Activated CD8-positive, alpha-beta T cell treated with anti-CD3 and anti-CD28 coated beads for 36 hours (primary cell): ENCODE measurements around the gene MICB. TPM values are rescaled to one million over a fixed set of nuclear protein-coding genes. Genes with fewer than 3 reads are reported as not detected.

Experiments used
- ATAC-seq: fragments of 200-7000 bp; cut with Tn5 transposase; one replicate; pipeline ENCODE4 v1.10.0; 2021; ENCODE audit warnings: mild to moderate bottlenecking, moderate library complexity
- CTCF ChIA-PET: fragments of 350-600 bp; sonication (Branson Sonifier 250); formaldehyde crosslinking; loops from one replicate; lab custom pipeline; 2021; ENCODE audit warnings: antibody characterized with exemption; lab: Charles Lee
- POLR2A ChIA-PET: fragments of 350-600 bp; sonication (Branson Sonifier 250); formaldehyde crosslinking; loops from one replicate; lab custom pipeline; 2021; ENCODE audit warnings: antibody characterized with exemption; lab: Charles Lee
- DNase-seq: peaks from one replicate; pipeline ENCODE4 v3.0.0-alpha.2; 2020
- H3K27ac Mint-ChIP-seq: one replicate; pipeline ENCODE4 v1.8.0; 2021; ENCODE audit warnings: mild to moderate bottlenecking, mixed read lengths
- H3K27me3 Mint-ChIP-seq: one replicate; pipeline ENCODE4 v1.8.0; 2021; ENCODE audit warnings: mixed read lengths
- H3K36me3 Mint-ChIP-seq: one replicate; pipeline ENCODE4 v1.8.0; 2021; ENCODE audit warnings: low read depth, mixed read lengths
- H3K4me1 Mint-ChIP-seq: one replicate; pipeline ENCODE4 v1.8.0; 2021; ENCODE audit warnings: low read depth, mixed read lengths
- H3K4me3 Mint-ChIP-seq: one replicate; pipeline ENCODE4 v1.8.0; 2021; ENCODE audit warnings: mild to moderate bottlenecking, moderate library complexity, mixed read lengths
- H3K9me3 Mint-ChIP-seq: one replicate; pipeline ENCODE4 v1.8.0; 2021; ENCODE audit warnings: mixed read lengths
- intact Hi-C: fragments of 100-400 bp; cut with micrococcal nuclease; formaldehyde crosslinking; loops from one replicate; pipeline ENCODE4 v1.10.0; 2022
- total RNA-seq, 2 experiments: library from RNA; stranded (reverse); gene quantifications; one replicate each; pipeline ENCODE4 v1.2.3, GENCODE V29; 2021
- TF ChIP-seq, protein P1 (sequence below): fragments of 200-600 bp; IDR thresholded peaks from one replicate; pipeline ENCODE4 v1.8.0; 2022; ENCODE audit warnings: antibody characterized with exemption, mild to moderate bottlenecking

The MICB gene
- total RNA-seq, 2 experiments from 2014 or later, result 17.0 to 17.7 TPM

GRCh38 chr6:31478186-31478950, 19.6 kb upstream of the MICB start:
- Mint-ChIP-seq H3K36me3 (peaks cover 7% of the 10 kb centered on the region), H3K4me3 (no peak overlapping the region), H3K9me3 (no peaks in the 10 kb centered on the region), H3K4me1 (peaks cover 25% of the 10 kb centered on the region), H3K27ac (no peak overlapping the region), H3K27me3 (no peaks in the 10 kb centered on the region)
- ChIA-PET POLR2A (interaction anchor here (0.9 kb wide), 1 partner anchor 16 kb away, joined by 3 read pairs; no protein-coding TSS in a partner anchor), CTCF (interaction anchor here (2.3 kb wide), 1 partner anchor 14 kb away, joined by 11 read pairs; no protein-coding TSS in a partner anchor)
- ATAC-seq (no peak), DNase-seq (no peak)
- TF ChIP-seq, protein P1, sequence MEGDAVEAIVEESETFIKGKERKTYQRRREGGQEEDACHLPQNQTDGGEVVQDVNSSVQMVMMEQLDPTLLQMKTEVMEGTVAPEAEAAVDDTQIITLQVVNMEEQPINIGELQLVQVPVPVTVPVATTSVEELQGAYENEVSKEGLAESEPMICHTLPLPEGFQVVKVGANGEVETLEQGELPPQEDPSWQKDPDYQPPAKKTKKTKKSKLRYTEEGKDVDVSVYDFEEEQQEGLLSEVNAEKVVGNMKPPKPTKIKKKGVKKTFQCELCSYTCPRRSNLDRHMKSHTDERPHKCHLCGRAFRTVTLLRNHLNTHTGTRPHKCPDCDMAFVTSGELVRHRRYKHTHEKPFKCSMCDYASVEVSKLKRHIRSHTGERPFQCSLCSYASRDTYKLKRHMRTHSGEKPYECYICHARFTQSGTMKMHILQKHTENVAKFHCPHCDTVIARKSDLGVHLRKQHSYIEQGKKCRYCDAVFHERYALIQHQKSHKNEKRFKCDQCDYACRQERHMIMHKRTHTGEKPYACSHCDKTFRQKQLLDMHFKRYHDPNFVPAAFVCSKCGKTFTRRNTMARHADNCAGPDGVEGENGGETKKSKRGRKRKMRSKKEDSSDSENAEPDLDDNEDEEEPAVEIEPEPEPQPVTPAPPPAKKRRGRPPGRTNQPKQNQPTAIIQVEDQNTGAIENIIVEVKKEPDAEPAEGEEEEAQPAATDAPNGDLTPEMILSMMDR, result no peak
- intact Hi-C loops, result no loop called here

- no peak overlapping the region for H3K4me3 Mint-ChIP-seq
- ATAC-seq, result no peak
- H3K4me1 Mint-ChIP-seq, result peaks cover 15% of the 10 kb centered on the region
- TF ChIP-seq, protein P1, result no peak
- ChIA-PET POLR2A (interaction anchor here (1.1 to 2.0 kb wide), 3 partner anchors 8 to 18 kb away, joined by 4 to 5 read pairs (median 5); no protein-coding TSS in a partner anchor), CTCF (interaction anchor here (2.3 kb wide), 1 partner anchor 13 kb away, joined by 11 read pairs; no protein-coding TSS in a partner anchor)
- H3K36me3 Mint-ChIP-seq, result peaks cover under 1% of the 10 kb centered on the region
- no peak for DNase-seq
- no peaks in the 10 kb centered on the region for H3K9me3 Mint-ChIP-seq
- H3K27me3 Mint-ChIP-seq, result no peaks in the 10 kb centered on the region
- intact Hi-C loops, result no loop called here
- no peak overlapping the region for H3K27ac Mint-ChIP-seq
Measured at GRCh38 chr6:31479151-31479932, 18.6 kb upstream of the MICB start.

DNA sequence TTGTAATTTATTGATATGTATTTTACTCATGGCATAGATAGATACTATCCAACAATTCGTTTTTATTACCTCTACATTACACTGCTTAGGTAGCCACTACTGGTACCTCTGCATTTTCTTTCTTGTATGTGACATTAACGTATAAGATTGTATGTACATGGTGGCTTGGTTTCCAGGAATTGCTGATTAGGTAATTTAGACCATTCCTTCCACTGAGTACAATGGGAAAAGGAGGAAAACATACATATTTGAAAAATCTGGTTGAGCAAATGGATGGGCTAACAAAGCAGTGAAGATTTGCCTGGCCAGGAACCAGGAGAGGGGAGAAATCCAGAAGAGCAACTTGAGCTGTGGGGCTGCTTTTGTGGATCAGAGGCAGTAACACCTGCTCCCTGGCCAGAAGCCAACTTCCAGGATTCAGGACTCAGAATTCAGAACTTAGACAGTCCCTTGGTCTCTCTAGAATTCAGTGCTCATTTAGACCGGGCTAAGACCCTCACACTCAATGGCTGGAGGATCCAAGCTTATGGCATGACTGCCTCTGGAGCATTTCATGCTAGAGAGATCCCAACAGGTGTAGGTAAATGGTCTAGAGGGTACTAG, 17.9 kb upstream of the MICB start:
- POLR2A ChIA-PET, result interaction anchor here (0.6 to 2.0 kb wide), 4 partner anchors 9 to 79 kb away, joined by 3 to 5 read pairs (median 4); no protein-coding TSS in a partner anchor
- DNase-seq, result no peak
- ATAC-seq, result no peak
- Mint-ChIP-seq H3K9me3 (no peaks in the 10 kb centered on the region), H3K4me1 (peaks cover 8% of the 10 kb centered on the region), H3K27me3 (no peaks in the 10 kb centered on the region), H3K36me3 (no peaks in the 10 kb centered on the region), H3K4me3 (no peak overlapping the region), H3K27ac (no peak overlapping the region)
- TF ChIP-seq, protein P1, result no peak
- CTCF ChIA-PET, result interaction anchor here (0.7 to 2.3 kb wide), 3 partner anchors 13 to 38 kb away, joined by 3 to 11 read pairs (median 3); no protein-coding TSS in a partner anchor
- intact Hi-C loops, result no loop called here

GRCh38 chr6:31480574-31480973, 17.4 kb upstream of the MICB start:
- Mint-ChIP-seq H3K27me3 (no peaks in the 10 kb centered on the region), H3K4me3 (no peak overlapping the region), H3K9me3 (no peaks in the 10 kb centered on the region), H3K36me3 (no peaks in the 10 kb centered on the region), H3K4me1 (peaks cover 3% of the 10 kb centered on the region), H3K27ac (no peak overlapping the region)
- ChIA-PET POLR2A (interaction anchor here (0.5 to 2.0 kb wide), 6 partner anchors 9 to 255 kb away, joined by 3 to 5 read pairs (median 4); no protein-coding TSS in a partner anchor), CTCF (interaction anchor here (0.7 to 1.5 kb wide), 3 partner anchors 12 to 83 kb away, joined by 3 to 4 read pairs (median 3); no protein-coding TSS in a partner anchor)
- ATAC-seq (no peak), DNase-seq (no peak)
- TF ChIP-seq, protein P1, result no peak
- intact Hi-C loops, result no loop called here
